ENCODE measurements around the gene PFKFB4.

Gene PFKFB4

GRCh38 chr3:48507256-48508061, 49.1 kb downstream of the PFKFB4 start (continued):
- no peak for TF ChIP-seq ZNF513 (tag by site-specific recombination; IDR thresholded peaks at IDR 0.05)
- no peak for TF ChIP-seq ZNF560 (tag by site-specific recombination; IDR thresholded peaks at IDR 0.05; ENCODE audit: borderline replicate concordance)
- no peak for TF ChIP-seq PRDM2 (tag by site-specific recombination; IDR thresholded peaks at IDR 0.05; ENCODE audit: borderline replicate concordance)
- no peak for TF ChIP-seq ZNF629 (tag by site-specific recombination; IDR thresholded peaks at IDR 0.05)
- no peak for TF ChIP-seq ZBTB7A (tag by site-specific recombination; IDR thresholded peaks at IDR 0.05; ENCODE audit: low read depth)
- TF ChIP-seq ZNF580 (tag by site-specific recombination; IDR thresholded peaks at IDR 0.05): no peak
- TF ChIP-seq ZNF623 (tag by site-specific recombination; IDR thresholded peaks at IDR 0.05): no peak
- TF ChIP-seq ZNF658 (tag by site-specific recombination; IDR thresholded peaks at IDR 0.05): no peak
- TF ChIP-seq ZNF555 (tag by site-specific recombination; conservative IDR thresholded peaks at IDR 0.05): no peak
- no peak for TF ChIP-seq ZIC2 (tag by site-specific recombination; IDR thresholded peaks at IDR 0.05)
- no peak for TF ChIP-seq ZBTB49 (tag by site-specific recombination; IDR thresholded peaks at IDR 0.05; ENCODE audit: low read depth)
- TF ChIP-seq ZNF121 (tag by site-specific recombination; IDR thresholded peaks at IDR 0.05): no peak
- no peak for TF ChIP-seq REPIN1 (tag by site-specific recombination; IDR thresholded peaks at IDR 0.05; ENCODE audit: low read depth)
- TF ChIP-seq ZNF433 (tag by site-specific recombination; IDR thresholded peaks at IDR 0.05; ENCODE audit: low read depth): no peak
- TF ChIP-seq HOXC10 (CRISPR knock-in tag; IDR thresholded peaks at IDR 0.05): no peak
- TF ChIP-seq GLIS2 (tag by site-specific recombination; IDR thresholded peaks at IDR 0.05): peak; percentile 69
- no peak for TF ChIP-seq SP2 (tag by site-specific recombination; IDR thresholded peaks at IDR 0.05)
- TF ChIP-seq GLIS1 (tag by site-specific recombination; IDR thresholded peaks at IDR 0.05): peak; percentile 74
- TF ChIP-seq ZNF621 (tag by site-specific recombination; IDR thresholded peaks at IDR 0.05): no peak
- TF ChIP-seq EGR2 (tag by site-specific recombination; IDR thresholded peaks at IDR 0.05; ENCODE audit: low read depth): no peak
- TF ChIP-seq ZNF510 (tag by site-specific recombination; IDR thresholded peaks at IDR 0.05; ENCODE audit: insufficient replicate concordance): no peak
- no peak for TF ChIP-seq ZFHX2 (tag by site-specific recombination; conservative IDR thresholded peaks at IDR 0.05)
- no peak for TF ChIP-seq ZBTB1 (tag by site-specific recombination; IDR thresholded peaks at IDR 0.05)
- no peak for TF ChIP-seq BCL11A (tag by site-specific recombination; IDR thresholded peaks at IDR 0.05; ENCODE audit: low read depth)
- no peak for TF ChIP-seq ZNF426 (tag by site-specific recombination; IDR thresholded peaks at IDR 0.05)
- TF ChIP-seq ZNF148 (tag by site-specific recombination; IDR thresholded peaks at IDR 0.05; ENCODE audit: borderline replicate concordance): no peak
- no peak for TF ChIP-seq ZNF2 (tag by site-specific recombination; IDR thresholded peaks at IDR 0.05)
